GM12801 (cell line): Measurements from ENCODE around the gene WBP1L.

Experiments
- CTCF ChIP-seq: IDR thresholded peaks from one replicate; pipeline ENCODE4 v1.5.1; 2011; ENCODE audit warnings: control low read depth; ENCODE audit not compliant: insufficient read length; ENCODE audit errors: extremely low read depth

The WBP1L gene

GRCh38 chr10:102802920-102803534 is 59.3 kb downstream of the WBP1L start:
- no peak for TF ChIP-seq CTCF

GRCh38 chr10:102804382-102805055 is 60.8 kb downstream of the WBP1L start:
- no peak for TF ChIP-seq CTCF

- no peak for TF ChIP-seq CTCF
Measured at GRCh38 chr10:102808380-102808779, 64.6 kb downstream of the WBP1L start.

GRCh38 chr10:102811346-102811745 is 67.6 kb downstream of the WBP1L start:
- TF ChIP-seq CTCF: no peak

GRCh38 chr10:102812231-102812876 is 68.6 kb downstream of the WBP1L start:
- no peak for TF ChIP-seq CTCF

GRCh38 chr10:102813017-102813541 is 69.3 kb downstream of the WBP1L start:
- no peak for TF ChIP-seq CTCF

GRCh38 chr10:102813734-102814452 is 70.1 kb downstream of the WBP1L start:
- no peak for TF ChIP-seq CTCF
